Ramos (cell line): ENCODE measurements around the gene GRID1.
"Not testable (repeated sequence)": the region's sequence is repeated elsewhere in the genome, so short reads cannot be mapped to it uniquely, and the experiment has no call there.

Source experiments
- in situ Hi-C: fragments of 300-500 bp; cut with MboI; formaldehyde crosslinking; loops from one replicate; pipeline ENCODE4 v1.14.3; 2022; ENCODE audit warnings: low sequenced_read_pairs; ENCODE audit not compliant: unreplicated experiment

Gene GRID1

DNA sequence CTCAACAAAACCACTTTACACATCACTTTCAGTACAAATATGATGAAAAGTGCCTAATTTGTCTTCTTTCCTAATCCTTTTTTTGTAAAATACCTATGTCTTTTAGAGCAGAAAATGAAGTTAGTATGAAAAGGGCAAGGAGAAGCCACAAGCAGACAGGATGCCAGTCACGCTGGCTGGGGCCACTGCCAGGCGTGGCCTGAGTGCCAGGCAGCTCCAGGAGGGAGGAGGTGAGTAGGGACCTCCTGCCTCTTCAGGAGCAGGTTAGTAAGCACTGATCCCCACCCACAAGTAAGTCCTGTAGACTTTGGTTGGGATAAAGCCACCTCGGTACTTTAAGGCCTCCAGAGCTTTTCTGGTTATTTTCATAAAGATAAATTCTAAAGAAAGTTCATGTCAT is 432.0 kb downstream of the GRID1 start:
- in situ Hi-C loops: no loop called here

GRCh38 chr10:85929993-85930392 is 436.6 kb downstream of the GRID1 start:
- in situ Hi-C loops: not testable (repeated sequence)

- in situ Hi-C loops: no loop called here
Observed at GRCh38 chr10:85927952-85928665, 438.5 kb downstream of the GRID1 start.

GRCh38 chr10:85926986-85927385 is 439.6 kb downstream of the GRID1 start:
- in situ Hi-C loops: no loop called here

- in situ Hi-C loops: no loop called here
Observed at GRCh38 chr10:85926136-85926535, 440.5 kb downstream of the GRID1 start.

GRCh38 chr10:85925201-85925750 is 441.3 kb downstream of the GRID1 start:
- in situ Hi-C loops: no loop called here

- in situ Hi-C loops: no loop called here
Observed at GRCh38 chr10:85924382-85925102, 442.1 kb downstream of the GRID1 start.

- in situ Hi-C loops: no loop called here
Observed at GRCh38 chr10:85922356-85923129, 444.1 kb downstream of the GRID1 start.

DNA sequence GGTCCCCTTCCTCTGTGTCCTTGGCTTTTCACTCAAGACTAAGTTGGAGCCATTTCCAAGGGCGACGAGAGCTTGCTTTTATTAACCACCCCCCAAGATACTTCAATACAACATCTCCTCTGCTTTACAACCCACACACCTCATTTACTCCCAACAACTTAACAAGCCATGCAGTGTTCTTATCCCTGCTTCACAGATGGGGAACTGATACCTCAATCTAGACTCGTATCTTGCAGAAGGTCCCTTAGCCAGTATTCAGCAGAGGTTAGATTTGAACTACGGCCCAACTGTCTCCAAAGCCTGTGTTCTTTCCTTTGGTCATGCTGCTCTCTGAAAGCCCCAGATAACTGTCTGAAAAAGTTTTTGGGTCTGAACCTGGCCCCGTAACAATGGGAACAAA is 444.8 kb downstream of the GRID1 start:
- in situ Hi-C loops: no loop called here

- in situ Hi-C loops: no loop called here
Observed at GRCh38 chr10:85920311-85920710, 446.3 kb downstream of the GRID1 start.

DNA sequence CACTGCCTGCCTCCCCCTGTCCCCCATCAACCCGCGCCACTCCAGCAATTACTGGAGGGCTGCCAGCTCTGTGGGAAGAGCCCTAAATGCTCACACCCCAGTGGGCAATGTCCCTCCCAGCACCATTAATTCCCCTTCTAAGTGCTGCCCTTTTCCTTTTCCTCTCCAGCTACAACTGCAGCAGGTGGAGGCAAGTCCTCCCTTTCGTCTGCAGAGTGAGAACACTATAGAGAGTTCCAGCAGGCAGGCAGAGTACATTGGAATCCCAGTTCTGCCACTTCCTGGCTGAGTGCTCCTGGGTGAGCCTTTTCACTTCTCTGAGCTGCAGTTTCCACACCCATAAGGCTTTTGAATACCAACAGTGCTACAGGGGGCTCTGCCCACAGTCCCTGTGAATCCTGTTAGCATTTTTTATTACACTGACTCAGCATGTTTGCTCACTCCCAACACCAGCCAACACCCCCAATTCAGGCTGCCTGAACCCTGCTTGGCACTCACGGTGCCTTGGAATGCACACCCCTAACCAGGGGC is 447.0 kb downstream of the GRID1 start:
- in situ Hi-C loops: no loop called here

GRCh38 chr10:85918371-85918770 is 448.2 kb downstream of the GRID1 start:
- in situ Hi-C loops: no loop called here

GRCh38 chr10:85917601-85918000 is 449.0 kb downstream of the GRID1 start:
- in situ Hi-C loops: no loop called here

DNA sequence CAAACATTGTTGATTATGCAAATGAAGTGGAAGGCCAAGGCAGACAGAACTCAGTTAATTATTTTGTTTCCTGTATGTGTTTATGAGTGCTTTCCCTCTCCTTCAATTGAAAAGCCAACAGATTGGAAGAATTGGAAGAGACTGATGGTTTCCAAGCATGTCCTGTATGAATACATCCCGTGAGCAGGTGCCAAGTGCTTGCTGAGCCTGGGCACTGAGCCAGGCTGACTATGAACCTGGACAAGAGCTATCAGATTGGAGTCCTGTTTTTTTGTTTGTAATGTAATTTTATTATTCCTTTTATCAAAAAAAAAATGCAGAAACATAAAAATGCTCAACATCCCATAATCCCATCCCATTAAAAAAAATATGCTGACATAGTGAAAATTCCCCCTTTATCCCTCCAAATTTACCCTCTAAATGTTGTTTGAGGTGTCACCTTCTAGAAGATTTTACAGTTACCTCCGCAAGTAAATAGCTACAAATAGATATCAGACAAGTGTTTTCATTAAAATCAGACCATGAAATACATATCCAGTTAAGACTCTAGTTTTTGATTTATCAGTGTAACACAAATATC is 449.5 kb downstream of the GRID1 start:
- in situ Hi-C loops: no loop called here

DNA sequence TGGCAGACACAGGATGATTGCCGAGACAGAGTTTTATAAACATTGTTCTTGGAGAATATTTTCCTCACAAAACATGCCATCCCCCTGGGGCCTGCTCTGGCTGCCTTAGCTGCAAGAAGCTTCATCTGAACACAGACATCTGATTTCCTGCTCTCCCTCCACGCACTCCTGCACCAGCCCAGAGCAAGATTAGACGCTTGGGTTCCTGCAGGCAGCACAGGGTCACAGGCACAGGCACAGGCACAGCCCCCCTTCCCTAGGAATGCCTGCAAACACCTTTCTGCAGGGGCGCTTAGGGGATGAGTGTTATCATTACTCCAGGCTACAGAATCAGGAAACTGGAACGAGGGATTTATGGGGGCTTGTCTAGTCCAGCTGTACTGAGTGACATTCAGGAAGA is 450.3 kb downstream of the GRID1 start:
- in situ Hi-C loops: no loop called here

GRCh38 chr10:85915245-85915846 is 451.2 kb downstream of the GRID1 start:
- in situ Hi-C loops: no loop called here

DNA sequence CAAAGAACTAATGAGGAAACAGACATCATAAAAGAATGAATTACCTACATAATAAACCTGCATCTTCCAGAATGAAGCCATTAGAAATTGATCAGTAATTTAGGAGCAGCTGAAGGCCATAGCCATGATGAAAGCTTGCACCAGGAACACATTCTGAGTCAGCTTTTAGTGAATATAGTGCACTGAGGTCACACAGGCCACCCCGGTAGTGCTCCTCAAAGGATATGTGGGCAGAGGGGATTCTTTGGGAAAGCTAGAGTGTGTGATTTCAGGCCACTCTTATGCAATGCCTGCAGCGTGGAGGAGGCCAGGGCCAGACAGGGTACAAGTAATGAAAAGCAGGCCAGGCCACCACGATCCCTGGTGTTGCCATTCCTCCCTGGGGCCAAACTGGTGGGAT is 451.9 kb downstream of the GRID1 start:
- in situ Hi-C loops: no loop called here

GRCh38 chr10:85908462-85908861 is 458.1 kb downstream of the GRID1 start:
- in situ Hi-C loops: no loop called here

- in situ Hi-C loops: no loop called here
Observed at GRCh38 chr10:85902051-85902450, 464.5 kb downstream of the GRID1 start.

GRCh38 chr10:85901599-85901998 is 465.0 kb downstream of the GRID1 start:
- in situ Hi-C loops: no loop called here
